GM12865 (cell line): ENCODE data around the gene RAC3.

Experiments
- DNase-seq: peaks from one replicate; pipeline ENCODE4 v3.0.0; 2010; ENCODE audit warnings: low read depth
- H3K4me3 ChIP-seq: 2 replicates; pipeline ENCODE4 v1.5.1; 2011; ENCODE audit warnings: mild to moderate bottlenecking, low read depth, low read length, control low read depth
- TF ChIP-seq, protein P1 (sequence below): IDR thresholded peaks from 2 replicates; pipeline ENCODE4 v1.5.1; 2011; ENCODE audit warnings: low read length, control low read depth, low read depth, inconsistent platforms; ENCODE audit not compliant: insufficient read depth; ENCODE audit errors: missing control alignments

RAC3 gene

GRCh38 chr17:82025401-82026107 is 5.9 kb upstream of the RAC3 start:
- H3K4me3 ChIP-seq, result no peak overlapping the region
- TF ChIP-seq, protein P1, sequence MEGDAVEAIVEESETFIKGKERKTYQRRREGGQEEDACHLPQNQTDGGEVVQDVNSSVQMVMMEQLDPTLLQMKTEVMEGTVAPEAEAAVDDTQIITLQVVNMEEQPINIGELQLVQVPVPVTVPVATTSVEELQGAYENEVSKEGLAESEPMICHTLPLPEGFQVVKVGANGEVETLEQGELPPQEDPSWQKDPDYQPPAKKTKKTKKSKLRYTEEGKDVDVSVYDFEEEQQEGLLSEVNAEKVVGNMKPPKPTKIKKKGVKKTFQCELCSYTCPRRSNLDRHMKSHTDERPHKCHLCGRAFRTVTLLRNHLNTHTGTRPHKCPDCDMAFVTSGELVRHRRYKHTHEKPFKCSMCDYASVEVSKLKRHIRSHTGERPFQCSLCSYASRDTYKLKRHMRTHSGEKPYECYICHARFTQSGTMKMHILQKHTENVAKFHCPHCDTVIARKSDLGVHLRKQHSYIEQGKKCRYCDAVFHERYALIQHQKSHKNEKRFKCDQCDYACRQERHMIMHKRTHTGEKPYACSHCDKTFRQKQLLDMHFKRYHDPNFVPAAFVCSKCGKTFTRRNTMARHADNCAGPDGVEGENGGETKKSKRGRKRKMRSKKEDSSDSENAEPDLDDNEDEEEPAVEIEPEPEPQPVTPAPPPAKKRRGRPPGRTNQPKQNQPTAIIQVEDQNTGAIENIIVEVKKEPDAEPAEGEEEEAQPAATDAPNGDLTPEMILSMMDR, result no peak
- DNase-seq, result no peak

DNA sequence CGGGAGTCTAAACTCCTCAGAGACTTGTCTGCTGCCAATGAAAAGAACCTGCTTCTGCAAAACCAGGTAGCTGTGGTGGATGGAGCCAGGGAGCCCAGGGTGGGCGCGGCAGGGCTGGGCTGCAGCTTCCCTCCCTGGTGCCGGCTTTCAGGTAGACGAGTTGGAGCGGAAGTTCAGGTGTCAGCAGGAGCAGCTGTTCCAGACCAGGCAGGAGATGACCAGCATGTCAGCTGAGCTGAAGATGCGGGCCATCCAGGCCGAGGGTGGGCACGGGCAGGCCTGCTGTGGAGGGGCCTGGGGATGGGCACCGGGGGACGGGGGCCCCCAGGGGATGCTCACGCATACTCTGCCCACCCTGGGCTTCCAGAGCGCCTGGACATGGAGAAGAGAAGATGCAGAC is 3.2 kb upstream of the RAC3 start:
- DNase-seq, result no peak
- TF ChIP-seq, protein P1, result no peak

DNA sequence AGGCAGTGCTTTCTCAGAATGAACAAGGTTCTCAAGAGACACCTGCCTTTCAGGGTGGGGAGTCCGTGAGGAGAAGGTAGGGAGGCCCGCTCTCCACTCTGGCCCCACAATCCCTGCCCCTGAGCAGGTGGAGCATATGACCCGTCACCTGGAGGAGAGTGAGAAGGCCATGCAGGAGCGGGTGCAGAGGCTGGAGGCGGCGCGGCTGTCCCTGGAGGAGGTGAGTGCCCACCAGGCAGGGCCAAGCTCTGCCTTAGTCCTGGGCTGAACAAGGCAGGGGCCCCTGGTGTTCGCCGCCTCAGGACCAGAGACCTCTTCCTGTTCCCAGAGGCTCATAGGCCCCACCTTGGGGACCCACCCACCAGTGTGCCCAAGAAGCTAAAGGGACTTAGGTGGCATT is 2.5 kb upstream of the RAC3 start:
- DNase-seq, result no peak
- TF ChIP-seq, protein P1, result no peak
- no peak overlapping the region for H3K4me3 ChIP-seq

More for the DNA sequence above, 3.2 kb upstream of the RAC3 start:
- no peak overlapping the region for H3K4me3 ChIP-seq

DNA sequence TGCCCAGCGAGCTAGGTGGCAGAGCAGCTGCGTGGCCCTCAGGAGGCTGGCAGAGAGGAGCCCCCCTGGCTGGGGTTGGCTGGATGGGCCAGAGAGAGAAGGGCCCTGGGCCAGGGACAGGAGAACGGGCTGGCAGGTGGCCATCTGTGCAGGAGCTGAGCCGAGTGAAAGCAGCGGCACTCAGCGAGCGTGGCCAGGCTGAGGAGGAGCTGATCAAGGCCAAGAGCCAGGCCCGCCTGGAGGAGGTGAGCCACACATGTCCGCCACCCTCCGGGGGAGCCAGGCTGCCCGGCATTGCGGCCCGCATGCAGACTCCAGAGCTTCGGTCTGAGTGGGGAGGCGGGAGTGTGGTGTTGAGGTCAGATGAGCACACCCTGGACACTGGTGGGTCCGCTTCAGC is 2.1 kb upstream of the RAC3 start:
- TF ChIP-seq, protein P1, result no peak
- H3K4me3 ChIP-seq, result no peak overlapping the region
- no peak for DNase-seq

GRCh38 chr17:82029990-82030469 is 1.4 kb upstream of the RAC3 start:
- H3K4me3 ChIP-seq, result no peak overlapping the region
- TF ChIP-seq, protein P1, result no peak
- no peak for DNase-seq

DNA sequence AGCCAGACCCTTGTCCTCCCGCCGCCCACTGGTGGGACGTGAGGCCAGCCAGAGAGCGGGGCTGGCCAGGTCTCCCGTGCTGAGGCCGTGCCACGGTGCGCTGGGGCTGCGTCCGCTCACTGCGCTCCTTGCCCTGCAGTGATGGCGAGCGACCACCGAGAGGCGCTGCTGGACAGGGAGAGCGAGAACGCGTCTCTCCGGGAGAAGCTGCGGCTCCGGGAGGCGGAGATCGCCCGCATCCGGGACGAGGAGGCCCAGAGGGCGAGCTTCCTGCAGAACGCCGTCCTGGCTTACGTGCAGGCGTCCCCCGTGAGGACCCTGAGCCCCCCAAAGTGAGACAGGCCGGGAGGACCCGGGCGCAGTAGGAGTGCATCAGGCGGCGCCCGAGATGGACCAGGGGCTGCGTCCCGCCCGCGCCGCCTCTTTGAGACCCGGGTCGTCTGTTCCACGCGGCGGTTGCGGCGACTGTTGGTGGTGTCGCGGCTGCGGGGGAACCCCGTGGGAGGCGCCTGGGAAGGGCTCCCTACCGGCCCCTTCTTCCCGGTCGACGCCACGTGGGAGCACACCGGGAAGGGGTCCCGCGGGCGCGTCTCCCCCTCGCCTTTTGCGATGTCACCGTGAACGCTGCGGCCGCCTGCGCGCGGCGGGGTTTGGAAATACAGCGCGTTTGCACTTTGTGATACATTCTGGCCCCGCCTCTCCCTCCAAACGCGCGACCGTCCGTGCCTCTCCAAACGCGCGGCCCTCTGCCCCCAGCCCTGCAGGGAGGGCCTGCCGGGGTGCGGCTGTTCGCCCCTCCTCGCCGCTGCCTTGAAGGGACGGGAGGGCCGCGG is 792 bp upstream of the RAC3 start:
- DNase-seq, result peak; percentile 80
- TF ChIP-seq, protein P1, result peak; percentile 93
- H3K4me3 ChIP-seq, result peak overlapping the region; percentile 44
